Prostate gland (tissue), 2 donors: ENCODE data around the gene FAM83C.

Source experiments
- POLR2A ChIP-seq: fragments of 450-650 bp; IDR thresholded peaks from one replicate; pipeline ENCODE4 v1.6.1; 2016; ENCODE audit warnings: antibody characterized with exemption, mild to moderate bottlenecking
- TF ChIP-seq, protein P1 (sequence below), 4 experiments: fragments of 200-600 bp in 2 of 4; fragments of 450-650 bp in 2 of 4; sonication (generic) in 2 of 4; IDR thresholded peaks; 1 replicate in 3 of 4; 2 replicates in 1 of 4; pipeline ENCODE4 v1.5.1; 2016 to 2019; ENCODE audit warnings: antibody characterized with exemption in 4 of 4, mild to moderate bottlenecking in 2 of 4, moderate library complexity in 2 of 4

GRCh38 chr20:35303382-35303734, 11.1 kb upstream of the FAM83C start:
- TF ChIP-seq, protein P1, sequence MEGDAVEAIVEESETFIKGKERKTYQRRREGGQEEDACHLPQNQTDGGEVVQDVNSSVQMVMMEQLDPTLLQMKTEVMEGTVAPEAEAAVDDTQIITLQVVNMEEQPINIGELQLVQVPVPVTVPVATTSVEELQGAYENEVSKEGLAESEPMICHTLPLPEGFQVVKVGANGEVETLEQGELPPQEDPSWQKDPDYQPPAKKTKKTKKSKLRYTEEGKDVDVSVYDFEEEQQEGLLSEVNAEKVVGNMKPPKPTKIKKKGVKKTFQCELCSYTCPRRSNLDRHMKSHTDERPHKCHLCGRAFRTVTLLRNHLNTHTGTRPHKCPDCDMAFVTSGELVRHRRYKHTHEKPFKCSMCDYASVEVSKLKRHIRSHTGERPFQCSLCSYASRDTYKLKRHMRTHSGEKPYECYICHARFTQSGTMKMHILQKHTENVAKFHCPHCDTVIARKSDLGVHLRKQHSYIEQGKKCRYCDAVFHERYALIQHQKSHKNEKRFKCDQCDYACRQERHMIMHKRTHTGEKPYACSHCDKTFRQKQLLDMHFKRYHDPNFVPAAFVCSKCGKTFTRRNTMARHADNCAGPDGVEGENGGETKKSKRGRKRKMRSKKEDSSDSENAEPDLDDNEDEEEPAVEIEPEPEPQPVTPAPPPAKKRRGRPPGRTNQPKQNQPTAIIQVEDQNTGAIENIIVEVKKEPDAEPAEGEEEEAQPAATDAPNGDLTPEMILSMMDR (IDR thresholded peaks at IDR 0.05), result no peak
- TF ChIP-seq POLR2A, result no peak
